Activated naive CD8-positive, alpha-beta T cell treated with anti-CD3 and anti-CD28 coated beads, Interleukin-2, amount 10 ng/mL, durations not matched to agents 7 days and 5 days (primary cell): ENCODE data around the gene CLEC18C. TPM values are rescaled to one million over a fixed set of nuclear protein-coding genes. Genes with fewer than 3 reads are reported as not detected.
"Not testable (repeated sequence)": the region's sequence is repeated elsewhere in the genome, so short reads cannot be mapped to it uniquely, and the experiment has no call there.

ENCODE experiments used
- ATAC-seq: fragments of 150-1000 bp; cut with Tn5 transposase; one replicate; pipeline ENCODE4 v1.10.0; 2021; ENCODE audit warnings: low read depth, moderate library complexity
- POLR2A ChIA-PET: fragments of 350-600 bp; sonication (Branson Sonifier 250); formaldehyde crosslinking; loops from one replicate; lab custom pipeline; 2021; ENCODE audit warnings: antibody characterized with exemption; lab: Charles Lee
- DNase-seq: peaks from one replicate; pipeline ENCODE4 v3.0.0; 2021
- H3K27ac Mint-ChIP-seq: one replicate; pipeline ENCODE4 v1.8.0; 2022; ENCODE audit warnings: mild to moderate bottlenecking, mixed read lengths
- H3K27me3 Mint-ChIP-seq: one replicate; pipeline ENCODE4 v1.8.0; 2022; ENCODE audit warnings: mild to moderate bottlenecking, moderate library complexity, mixed read lengths
- H3K36me3 Mint-ChIP-seq: one replicate; pipeline ENCODE4 v1.8.0; 2021; ENCODE audit warnings: mild to moderate bottlenecking, mixed read lengths
- H3K4me1 Mint-ChIP-seq: one replicate; pipeline ENCODE4 v1.8.0; 2021; ENCODE audit warnings: mixed read lengths
- H3K4me3 Mint-ChIP-seq: one replicate; pipeline ENCODE4 v1.8.0; 2022; ENCODE audit warnings: mild to moderate bottlenecking, moderate library complexity, mixed read lengths
- H3K9me3 Mint-ChIP-seq: one replicate; pipeline ENCODE4 v1.8.0; 2021; ENCODE audit warnings: mixed read lengths
- total RNA-seq, 2 experiments: library from RNA; stranded (reverse); gene quantifications; one replicate each; pipeline ENCODE4 v1.2.3, GENCODE V29; 2021

The CLEC18C gene
- total RNA-seq, result 1 to 10 TPM in 1 of 2 experiments, under 1 TPM in 1; 0.67 to 1.1 TPM

GRCh38 chr16:70173212-70173837 is at the start of gene CLEC18C:
CLEC18C (plus strand) TSS chr16:70173787; CDS start chr16:70174279, 492 bp downstream.
- DNase-seq, POLR2A ChIA-PET, H3K36me3 Mint-ChIP-seq, H3K4me3 Mint-ChIP-seq, ATAC-seq, H3K27me3 Mint-ChIP-seq, H3K27ac Mint-ChIP-seq, H3K9me3 Mint-ChIP-seq, H3K4me1 Mint-ChIP-seq: not testable (repeated sequence)

GRCh38 chr16:70123822-70124221 is 49.8 kb upstream of the CLEC18C start:
- H3K27ac Mint-ChIP-seq, result not testable (repeated sequence)

GRCh38 chr16:70126226-70126625 is 47.4 kb upstream of the CLEC18C start:
- peaks cover 21% of the 10 kb centered on the region for H3K36me3 Mint-ChIP-seq
- H3K4me1 Mint-ChIP-seq, H3K9me3 Mint-ChIP-seq, POLR2A ChIA-PET, ATAC-seq, H3K4me3 Mint-ChIP-seq, H3K27me3 Mint-ChIP-seq, DNase-seq, H3K27ac Mint-ChIP-seq: not testable (repeated sequence)

More at GRCh38 chr16:70123822-70124221, 49.8 kb upstream of the CLEC18C start:
- POLR2A ChIA-PET, ATAC-seq, H3K4me1 Mint-ChIP-seq, H3K27me3 Mint-ChIP-seq, H3K4me3 Mint-ChIP-seq, H3K9me3 Mint-ChIP-seq, DNase-seq: not testable (repeated sequence)
- H3K36me3 Mint-ChIP-seq, result peaks cover 21% of the 10 kb centered on the region

- ATAC-seq, H3K27me3 Mint-ChIP-seq, H3K27ac Mint-ChIP-seq, DNase-seq, H3K4me1 Mint-ChIP-seq, POLR2A ChIA-PET, H3K4me3 Mint-ChIP-seq, H3K9me3 Mint-ChIP-seq: not testable (repeated sequence)
- H3K36me3 Mint-ChIP-seq, result peaks cover 14% of the 10 kb centered on the region
Observed at GRCh38 chr16:70127706-70128105, 45.9 kb upstream of the CLEC18C start.

GRCh38 chr16:70128844-70129243 is 44.7 kb upstream of the CLEC18C start:
- H3K4me3 Mint-ChIP-seq, H3K4me1 Mint-ChIP-seq, H3K27me3 Mint-ChIP-seq, ATAC-seq, POLR2A ChIA-PET, H3K27ac Mint-ChIP-seq, H3K9me3 Mint-ChIP-seq, DNase-seq: not testable (repeated sequence)
- H3K36me3 Mint-ChIP-seq, result peaks cover 17% of the 10 kb centered on the region

GRCh38 chr16:70135796-70136195 is 37.8 kb upstream of the CLEC18C start:
- POLR2A ChIA-PET, H3K4me3 Mint-ChIP-seq, H3K9me3 Mint-ChIP-seq, DNase-seq, H3K27me3 Mint-ChIP-seq, H3K27ac Mint-ChIP-seq, H3K4me1 Mint-ChIP-seq, ATAC-seq: not testable (repeated sequence)
- peaks cover 19% of the 10 kb centered on the region for H3K36me3 Mint-ChIP-seq

GRCh38 chr16:70136595-70136994 is 37.0 kb upstream of the CLEC18C start:
- ATAC-seq, H3K4me3 Mint-ChIP-seq, POLR2A ChIA-PET, H3K4me1 Mint-ChIP-seq, H3K27me3 Mint-ChIP-seq, DNase-seq, H3K27ac Mint-ChIP-seq, H3K9me3 Mint-ChIP-seq: not testable (repeated sequence)
- peaks cover 21% of the 10 kb centered on the region for H3K36me3 Mint-ChIP-seq

GRCh38 chr16:70142739-70143138 is 30.8 kb upstream of the CLEC18C start:
- POLR2A ChIA-PET, ATAC-seq, DNase-seq, H3K4me1 Mint-ChIP-seq, H3K9me3 Mint-ChIP-seq, H3K27ac Mint-ChIP-seq, H3K27me3 Mint-ChIP-seq, H3K4me3 Mint-ChIP-seq: not testable (repeated sequence)
- peaks cover 15% of the 10 kb centered on the region for H3K36me3 Mint-ChIP-seq

GRCh38 chr16:70143231-70143895 is 30.2 kb upstream of the CLEC18C start:
- H3K27me3 Mint-ChIP-seq, H3K4me1 Mint-ChIP-seq, DNase-seq, H3K9me3 Mint-ChIP-seq, H3K4me3 Mint-ChIP-seq, POLR2A ChIA-PET, ATAC-seq, H3K27ac Mint-ChIP-seq: not testable (repeated sequence)
- peaks cover 15% of the 10 kb centered on the region for H3K36me3 Mint-ChIP-seq

- POLR2A ChIA-PET, DNase-seq, H3K4me3 Mint-ChIP-seq, H3K27ac Mint-ChIP-seq, H3K27me3 Mint-ChIP-seq, H3K9me3 Mint-ChIP-seq, ATAC-seq, H3K4me1 Mint-ChIP-seq: not testable (repeated sequence)
- peaks cover 25% of the 10 kb centered on the region for H3K36me3 Mint-ChIP-seq
Observed at GRCh38 chr16:70147853-70148252, 25.7 kb upstream of the CLEC18C start.

- POLR2A ChIA-PET, H3K9me3 Mint-ChIP-seq, H3K27ac Mint-ChIP-seq, ATAC-seq, H3K4me3 Mint-ChIP-seq, H3K27me3 Mint-ChIP-seq, DNase-seq, H3K4me1 Mint-ChIP-seq: not testable (repeated sequence)
- H3K36me3 Mint-ChIP-seq, result peaks cover 24% of the 10 kb centered on the region
Observed at GRCh38 chr16:70148453-70148852, 25.1 kb upstream of the CLEC18C start.

- POLR2A ChIA-PET, result not testable (repeated sequence)
Observed at GRCh38 chr16:70149296-70149695, 24.3 kb upstream of the CLEC18C start.

GRCh38 chr16:70151391-70151790 is 22.2 kb upstream of the CLEC18C start:
- H3K4me1 Mint-ChIP-seq, result peaks cover 5% of the 10 kb centered on the region
- no peak overlapping the region for H3K4me3 Mint-ChIP-seq
- ATAC-seq, result peak; percentile 57
- no peak for DNase-seq
- no peak overlapping the region for H3K27ac Mint-ChIP-seq
- H3K36me3 Mint-ChIP-seq, result peaks cover 17% of the 10 kb centered on the region
- H3K9me3 Mint-ChIP-seq, result no peaks in the 10 kb centered on the region
- POLR2A ChIA-PET, result no interaction called here
- H3K27me3 Mint-ChIP-seq, result no peaks in the 10 kb centered on the region

More at GRCh38 chr16:70149296-70149695, 24.3 kb upstream of the CLEC18C start:
- H3K27me3 Mint-ChIP-seq, H3K27ac Mint-ChIP-seq, DNase-seq, H3K4me3 Mint-ChIP-seq, H3K4me1 Mint-ChIP-seq, ATAC-seq, H3K9me3 Mint-ChIP-seq: not testable (repeated sequence)
- peaks cover 23% of the 10 kb centered on the region for H3K36me3 Mint-ChIP-seq

GRCh38 chr16:70151941-70152509 is 21.6 kb upstream of the CLEC18C start:
- peaks cover 21% of the 10 kb centered on the region for H3K36me3 Mint-ChIP-seq
- H3K27ac Mint-ChIP-seq, result no peak overlapping the region
- H3K27me3 Mint-ChIP-seq, result no peaks in the 10 kb centered on the region
- no peak overlapping the region for H3K4me3 Mint-ChIP-seq
- POLR2A ChIA-PET, result no interaction called here
- peaks cover 5% of the 10 kb centered on the region for H3K4me1 Mint-ChIP-seq
- no peaks in the 10 kb centered on the region for H3K9me3 Mint-ChIP-seq
- ATAC-seq (no peak), DNase-seq (no peak)
